A673 (cell line): ENCODE data around the gene SRRT. TPM values are rescaled to one million over a fixed set of nuclear protein-coding genes. Genes with fewer than 3 reads are reported as not detected.
"Not testable (repeated sequence)": the region's sequence is repeated elsewhere in the genome, so short reads cannot be mapped to it uniquely, and the experiment has no call there.

Experiments
- BruUV-seq: library from RNA; stranded (reverse); fragments of 400-500 nt; replicated peaks from 2 replicates; lab custom pipeline; 2021; lab: Mats Ljungman, UMichigan
- CTCF ChIA-PET: fragments of 300-600 bp; sonication (Branson Sonifier 250); formaldehyde crosslinking; loops from one replicate; lab custom pipeline; 2022; ENCODE audit warnings: antibody characterized with exemption; lab: Charles Lee
- POLR2A ChIA-PET: fragments of 300-600 bp; sonication (Branson Sonifier 250); formaldehyde crosslinking; loops from one replicate; lab custom pipeline; 2022; ENCODE audit warnings: antibody characterized with exemption; ENCODE audit not compliant: low non-redundant PET; lab: Charles Lee
- DNase-seq: peaks from one replicate; pipeline ENCODE4 v3.0.0-alpha.2; 2015; ENCODE audit warnings: low spot score
- H3K27ac ChIP-seq: fragments of 200-600 bp; sonication (generic); 2 replicates; pipeline ENCODE4 v1.5.1; 2016; ENCODE audit warnings: mixed run types, low read depth, mild to moderate bottlenecking, mixed read lengths, antibody characterized with exemption, low read length; ENCODE audit not compliant: poor library complexity, severe bottlenecking
- H3K27me3 ChIP-seq: fragments of 200-600 bp; sonication (generic); replicated peaks from 2 replicates; pipeline ENCODE4 v1.6.1; 2017; ENCODE audit warnings: mixed run types, low read depth, mild to moderate bottlenecking, mixed read lengths, antibody characterized with exemption, low read length; ENCODE audit not compliant: insufficient read depth, poor library complexity
- H3K36me3 ChIP-seq: fragments of 200-600 bp; sonication (generic); 2 replicates; pipeline ENCODE4 v1.6.1; 2016; ENCODE audit warnings: mixed run types, mild to moderate bottlenecking, mixed read lengths, antibody characterized with exemption, low read length; ENCODE audit not compliant: insufficient read depth, poor library complexity, severe bottlenecking
- H3K4me1 ChIP-seq: fragments of 200-600 bp; sonication (generic); 2 replicates; pipeline ENCODE4 v1.6.1; 2017; ENCODE audit warnings: mixed run types, mild to moderate bottlenecking, mixed read lengths, antibody characterized with exemption, low read length; ENCODE audit not compliant: insufficient read depth, poor library complexity, severe bottlenecking
- H3K4me3 ChIP-seq: fragments of 200-600 bp; sonication (generic); 2 replicates; pipeline ENCODE4 v1.5.1; 2016; ENCODE audit warnings: low read depth, mixed run types, mild to moderate bottlenecking, mixed read lengths, low read length; ENCODE audit not compliant: poor library complexity, severe bottlenecking
- H3K9me3 ChIP-seq: fragments of 200-600 bp; sonication (generic); 2 replicates; pipeline ENCODE4 v1.6.1; 2016; ENCODE audit warnings: mixed run types, low read depth, mild to moderate bottlenecking, mixed read lengths, antibody characterized with exemption, low read length; ENCODE audit not compliant: poor library complexity, severe bottlenecking
- EZH2 ChIP-seq: fragments of 200-600 bp; sonication (generic); IDR thresholded peaks from 2 replicates; pipeline ENCODE4 v1.6.1; 2017; ENCODE audit warnings: borderline replicate concordance, low read depth, mild to moderate bottlenecking, mixed read lengths, antibody characterized with exemption, low read length; ENCODE audit not compliant: poor library complexity, severe bottlenecking
- intact Hi-C: fragments of 100-400 bp; cut with micrococcal nuclease; formaldehyde crosslinking; loops from one replicate; pipeline ENCODE4 v1.10.0; 2022; ENCODE audit not compliant: unreplicated experiment
- total RNA-seq: library from RNA; stranded (reverse); gene quantifications from 2 replicates; pipeline ENCODE4 v1.2.3, GENCODE V29; 2021
- TF ChIP-seq, protein P1 (sequence below): fragments of 300-800, 200-600 bp; sonication (generic); conservative IDR thresholded peaks from 2 replicates; pipeline ENCODE4 v1.5.1; 2017; ENCODE audit warnings: low read depth, mild to moderate bottlenecking, antibody characterized with exemption, low read length, moderate library complexity, mixed read lengths

SRRT gene
- total RNA-seq, 1 experiment from 2014 or later, result 277 TPM

DNA sequence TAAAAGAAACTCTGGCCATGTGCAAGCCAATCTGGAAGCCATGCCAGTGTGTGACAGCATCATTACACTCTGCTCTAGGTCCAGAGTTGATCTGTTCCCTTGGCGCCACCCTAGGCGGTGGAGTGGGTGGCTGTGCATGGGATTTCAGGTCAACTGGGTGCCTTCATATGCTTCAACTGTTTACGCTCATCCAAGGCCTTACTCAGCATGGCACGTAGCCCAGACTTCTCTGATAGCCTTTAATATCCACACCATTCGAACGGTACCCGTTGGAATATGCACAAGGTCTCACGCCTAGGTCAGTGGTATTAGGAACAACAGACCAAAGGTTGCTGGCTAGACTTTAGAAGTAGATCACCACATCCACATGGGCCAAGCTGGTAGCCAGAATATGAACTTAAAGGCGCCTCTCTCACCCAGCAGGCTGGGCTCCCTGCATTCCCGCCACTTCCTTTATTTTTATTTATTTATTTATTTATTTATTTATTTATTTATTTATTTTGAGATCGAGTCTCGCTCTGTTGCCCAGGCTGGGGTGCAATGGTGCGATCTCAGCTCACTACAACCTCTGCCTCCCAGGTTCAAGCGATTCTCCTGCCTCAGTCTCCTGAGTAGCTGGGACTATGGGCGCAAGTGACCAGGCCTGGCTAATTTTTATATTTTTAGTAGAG, 39.4 kb downstream of the SRRT start:
- DNase-seq, result no peak
- TF ChIP-seq, protein P1, sequence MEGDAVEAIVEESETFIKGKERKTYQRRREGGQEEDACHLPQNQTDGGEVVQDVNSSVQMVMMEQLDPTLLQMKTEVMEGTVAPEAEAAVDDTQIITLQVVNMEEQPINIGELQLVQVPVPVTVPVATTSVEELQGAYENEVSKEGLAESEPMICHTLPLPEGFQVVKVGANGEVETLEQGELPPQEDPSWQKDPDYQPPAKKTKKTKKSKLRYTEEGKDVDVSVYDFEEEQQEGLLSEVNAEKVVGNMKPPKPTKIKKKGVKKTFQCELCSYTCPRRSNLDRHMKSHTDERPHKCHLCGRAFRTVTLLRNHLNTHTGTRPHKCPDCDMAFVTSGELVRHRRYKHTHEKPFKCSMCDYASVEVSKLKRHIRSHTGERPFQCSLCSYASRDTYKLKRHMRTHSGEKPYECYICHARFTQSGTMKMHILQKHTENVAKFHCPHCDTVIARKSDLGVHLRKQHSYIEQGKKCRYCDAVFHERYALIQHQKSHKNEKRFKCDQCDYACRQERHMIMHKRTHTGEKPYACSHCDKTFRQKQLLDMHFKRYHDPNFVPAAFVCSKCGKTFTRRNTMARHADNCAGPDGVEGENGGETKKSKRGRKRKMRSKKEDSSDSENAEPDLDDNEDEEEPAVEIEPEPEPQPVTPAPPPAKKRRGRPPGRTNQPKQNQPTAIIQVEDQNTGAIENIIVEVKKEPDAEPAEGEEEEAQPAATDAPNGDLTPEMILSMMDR, result no peak
- TF ChIP-seq EZH2, result no peak
- H3K4me3 ChIP-seq, result no peak overlapping the region
- H3K4me1 ChIP-seq, result no peaks in the 10 kb centered on the region
- intact Hi-C loops, result no loop called here
- no peaks in the 10 kb centered on the region for H3K9me3 ChIP-seq
- H3K27me3 ChIP-seq, result no peaks in the 10 kb centered on the region
- no TSS peak for BruUV-seq
- ChIA-PET CTCF (no interaction called here), POLR2A (no interaction called here)
- H3K36me3 ChIP-seq, result no peaks in the 10 kb centered on the region
- H3K27ac ChIP-seq, result no peak overlapping the region

DNA sequence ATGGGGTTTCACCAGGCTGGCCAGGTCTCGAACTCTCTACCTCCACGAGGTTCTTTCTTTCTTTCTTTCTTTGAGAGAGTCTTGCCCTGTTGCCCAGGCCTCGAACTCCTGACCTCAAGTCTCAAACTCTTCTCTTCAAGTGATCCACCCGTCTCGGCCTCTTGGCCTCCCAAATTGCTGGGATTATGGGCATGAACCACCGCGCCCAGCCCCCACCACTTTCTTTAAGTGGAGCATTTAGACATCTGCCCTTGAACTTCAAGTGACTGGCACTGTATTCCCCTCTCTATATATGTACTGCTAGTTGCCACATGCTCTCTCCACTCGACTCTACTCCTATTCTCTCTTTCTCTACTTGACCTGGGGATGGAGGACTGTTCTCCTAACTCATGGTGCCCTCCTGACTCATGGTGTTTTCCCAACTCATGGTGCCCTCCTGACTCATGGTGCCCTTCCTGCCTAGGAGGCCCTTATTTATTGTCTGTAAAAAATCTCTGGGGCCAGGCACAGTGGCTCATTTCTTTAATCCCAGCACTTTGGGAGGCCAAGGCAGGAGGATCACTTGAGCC, 40.1 kb downstream of the SRRT start:
- H3K27me3 ChIP-seq, result no peaks in the 10 kb centered on the region
- ChIA-PET CTCF (no interaction called here), POLR2A (no interaction called here)
- intact Hi-C loops, result no loop called here
- no peaks in the 10 kb centered on the region for H3K9me3 ChIP-seq
- TF ChIP-seq EZH2, result no peak
- TF ChIP-seq, protein P1, result no peak
- no peak overlapping the region for H3K27ac ChIP-seq
- H3K4me1 ChIP-seq, result no peaks in the 10 kb centered on the region
- H3K4me3 ChIP-seq, result no peak overlapping the region
- DNase-seq, result no peak
- no TSS peak for BruUV-seq
- H3K36me3 ChIP-seq, result no peaks in the 10 kb centered on the region

DNA sequence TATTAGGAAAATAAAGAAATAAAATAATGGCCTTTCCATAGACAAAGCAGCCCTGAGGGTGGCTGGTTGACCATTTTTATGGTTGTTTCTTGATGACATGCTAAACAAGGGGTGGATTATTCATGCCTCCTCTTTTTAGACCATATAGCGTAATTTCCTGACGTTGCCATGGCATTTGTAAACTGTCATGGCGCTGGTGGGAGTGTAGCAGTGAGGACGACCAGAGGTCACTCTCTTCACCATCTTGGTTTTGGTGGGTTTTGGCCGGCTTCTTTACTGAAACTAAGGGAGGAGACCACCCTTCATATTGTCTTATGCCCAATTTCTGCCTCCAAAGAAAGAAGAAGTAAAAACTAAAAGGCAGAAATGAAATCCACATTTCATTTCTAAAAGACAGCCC, 44.4 kb downstream of the SRRT start:
- POLR2A ChIA-PET, CTCF ChIA-PET, H3K4me3 ChIP-seq, H3K9me3 ChIP-seq, H3K4me1 ChIP-seq, H3K27me3 ChIP-seq, intact Hi-C loops, H3K36me3 ChIP-seq, DNase-seq, BruUV-seq, H3K27ac ChIP-seq: not testable (repeated sequence)

DNA sequence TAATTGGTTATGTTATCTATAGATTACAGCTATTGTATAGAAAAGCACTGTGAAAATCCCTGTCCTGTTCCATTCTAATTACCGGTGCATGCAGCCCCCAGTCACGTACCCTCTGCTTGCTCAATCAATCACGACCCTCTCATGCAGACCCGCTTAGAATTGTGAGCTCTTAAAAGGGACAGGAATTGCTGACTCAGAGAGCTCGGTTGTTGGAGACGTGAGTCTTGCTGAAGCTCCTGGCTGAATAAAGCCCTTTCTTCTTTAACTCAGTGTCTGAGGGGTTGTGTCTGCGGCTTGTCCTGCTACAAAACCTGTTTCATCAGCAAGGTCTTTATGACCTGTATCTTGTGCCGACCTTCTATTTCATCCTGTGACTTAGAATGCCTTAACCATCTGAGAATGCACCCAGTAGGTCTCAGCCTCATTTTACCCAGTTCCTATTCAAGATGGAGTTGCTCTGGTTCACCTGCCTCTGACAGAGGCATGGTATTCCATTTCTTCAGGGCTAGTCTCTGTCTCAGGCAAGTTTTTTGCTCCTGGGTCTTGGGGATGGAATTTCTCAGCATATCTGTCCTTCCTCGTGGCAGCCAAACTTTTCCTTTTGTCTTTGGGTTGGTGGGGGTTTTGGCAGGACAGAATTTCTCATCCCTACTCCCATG, 45.0 kb downstream of the SRRT start:
- H3K36me3 ChIP-seq, CTCF ChIA-PET, H3K27ac ChIP-seq, intact Hi-C loops, H3K27me3 ChIP-seq, H3K4me1 ChIP-seq, H3K9me3 ChIP-seq, DNase-seq, H3K4me3 ChIP-seq, BruUV-seq, POLR2A ChIA-PET: not testable (repeated sequence)
